ES-I3 (cell line): ENCODE results near the gene IGSF11.
"Not testable (repeated sequence)": the region's sequence is repeated elsewhere in the genome, so short reads cannot be mapped to it uniquely, and the experiment has no call there.

Source experiments
- H3K36me3 ChIP-seq: 2 replicates; pipeline ENCODE4 v1.6.1; 2013; ENCODE audit warnings: mild to moderate bottlenecking, low read length, control low read depth, moderate library complexity; ENCODE audit not compliant: insufficient read depth
- H3K4me1 ChIP-seq: 2 replicates; pipeline ENCODE4 v1.6.1; 2013; ENCODE audit warnings: mild to moderate bottlenecking, control low read depth, low read length; ENCODE audit not compliant: insufficient read depth
- H3K9ac ChIP-seq: 2 replicates; pipeline ENCODE4 v1.6.1; 2013; ENCODE audit warnings: low read depth, mild to moderate bottlenecking, low read length, moderate library complexity
- H3K9me3 ChIP-seq: 2 replicates; pipeline ENCODE4 v1.6.1; 2013; ENCODE audit warnings: mild to moderate bottlenecking, low read length, moderate library complexity; ENCODE audit not compliant: control insufficient read depth, insufficient read depth

The IGSF11 gene

GRCh38 chr3:118907909-118908308 is 126.7 kb downstream of the IGSF11 start:
- H3K9me3 ChIP-seq = no peaks in the 10 kb centered on the region
- no peak overlapping the region for H3K9ac ChIP-seq
- peaks cover 17% of the 10 kb centered on the region for H3K4me1 ChIP-seq
- H3K36me3 ChIP-seq = no peaks in the 10 kb centered on the region

GRCh38 chr3:118900737-118901525 is 133.7 kb downstream of the IGSF11 start:
- Histone ChIP-seq H3K9me3 (no peaks in the 10 kb centered on the region), H3K4me1 (no peaks in the 10 kb centered on the region), H3K36me3 (no peaks in the 10 kb centered on the region), H3K9ac (no peak overlapping the region)

- Histone ChIP-seq H3K9me3 (no peaks in the 10 kb centered on the region), H3K9ac (no peak overlapping the region), H3K4me1 (no peaks in the 10 kb centered on the region), H3K36me3 (no peaks in the 10 kb centered on the region; the same call in 1 of the 2 replicates)
Measured at GRCh38 chr3:118890206-118890605, 144.4 kb downstream of the IGSF11 start.

- no peaks in the 10 kb centered on the region for H3K9me3 ChIP-seq
Measured at GRCh38 chr3:118889691-118890090, 145.0 kb downstream of the IGSF11 start.

DNA sequence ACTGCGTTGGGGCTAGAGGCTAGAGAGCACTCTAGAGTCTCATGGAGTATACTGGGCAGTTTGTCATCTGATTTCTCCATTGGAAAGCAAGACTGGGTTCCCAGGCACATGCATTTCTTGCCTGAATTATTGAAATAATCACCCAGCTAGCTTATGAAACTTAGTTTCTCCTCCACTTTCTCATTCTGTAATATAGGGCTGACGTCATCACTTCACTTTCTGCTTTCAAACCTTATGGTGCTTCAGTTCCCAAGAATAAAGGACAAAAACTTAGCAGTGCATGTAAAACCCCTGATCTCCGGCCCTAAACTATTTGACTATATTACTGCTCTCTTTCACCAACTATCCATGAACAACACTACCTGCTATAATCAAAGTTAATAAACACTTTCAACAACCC is 147.9 kb downstream of the IGSF11 start:
- H3K9me3 ChIP-seq = no peaks in the 10 kb centered on the region
- H3K9ac ChIP-seq = no peak overlapping the region
- no peaks in the 10 kb centered on the region for H3K36me3 ChIP-seq
- no peaks in the 10 kb centered on the region for H3K4me1 ChIP-seq

More at GRCh38 chr3:118889691-118890090, 145.0 kb downstream of the IGSF11 start:
- Histone ChIP-seq H3K9ac (no peak overlapping the region), H3K36me3 (no peaks in the 10 kb centered on the region; the same call in 1 of the 2 replicates), H3K4me1 (no peaks in the 10 kb centered on the region)

DNA sequence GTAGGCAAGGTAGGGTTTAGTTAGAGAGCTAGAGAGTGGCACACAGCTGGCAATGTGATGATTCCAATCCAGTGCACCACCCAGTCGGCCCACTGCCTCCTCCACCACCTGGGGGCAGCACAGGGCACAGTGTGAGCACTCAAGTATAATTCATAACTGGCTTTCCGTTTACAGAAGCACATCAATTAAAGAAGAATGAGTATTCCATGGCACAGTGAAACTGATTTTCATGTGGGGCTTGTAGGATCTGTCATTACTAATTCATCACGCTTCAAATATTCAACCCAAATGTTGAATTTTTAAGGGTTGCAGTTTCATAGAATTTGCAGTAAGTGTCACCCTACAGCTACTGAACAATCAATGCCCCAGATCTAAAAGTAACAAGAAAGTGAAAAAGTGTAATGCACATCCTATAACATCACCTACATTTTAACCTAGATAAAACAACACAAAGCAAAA is 149.9 kb downstream of the IGSF11 start:
- Histone ChIP-seq H3K9ac (no peak overlapping the region), H3K9me3 (no peaks in the 10 kb centered on the region), H3K4me1 (no peaks in the 10 kb centered on the region), H3K36me3 (no peaks in the 10 kb centered on the region)

- Histone ChIP-seq H3K36me3 (no peaks in the 10 kb centered on the region), H3K9me3 (no peaks in the 10 kb centered on the region), H3K9ac (no peak overlapping the region), H3K4me1 (no peaks in the 10 kb centered on the region)
Measured at GRCh38 chr3:118882353-118882947, 152.2 kb downstream of the IGSF11 start.

GRCh38 chr3:118868051-118868450 is 166.6 kb downstream of the IGSF11 start:
- H3K36me3 ChIP-seq = no peaks in the 10 kb centered on the region
- H3K9me3 ChIP-seq = peaks cover 6% of the 10 kb centered on the region; the same call in 1 of the 2 replicates
- no peaks in the 10 kb centered on the region for H3K4me1 ChIP-seq
- H3K9ac ChIP-seq = no peak overlapping the region

DNA sequence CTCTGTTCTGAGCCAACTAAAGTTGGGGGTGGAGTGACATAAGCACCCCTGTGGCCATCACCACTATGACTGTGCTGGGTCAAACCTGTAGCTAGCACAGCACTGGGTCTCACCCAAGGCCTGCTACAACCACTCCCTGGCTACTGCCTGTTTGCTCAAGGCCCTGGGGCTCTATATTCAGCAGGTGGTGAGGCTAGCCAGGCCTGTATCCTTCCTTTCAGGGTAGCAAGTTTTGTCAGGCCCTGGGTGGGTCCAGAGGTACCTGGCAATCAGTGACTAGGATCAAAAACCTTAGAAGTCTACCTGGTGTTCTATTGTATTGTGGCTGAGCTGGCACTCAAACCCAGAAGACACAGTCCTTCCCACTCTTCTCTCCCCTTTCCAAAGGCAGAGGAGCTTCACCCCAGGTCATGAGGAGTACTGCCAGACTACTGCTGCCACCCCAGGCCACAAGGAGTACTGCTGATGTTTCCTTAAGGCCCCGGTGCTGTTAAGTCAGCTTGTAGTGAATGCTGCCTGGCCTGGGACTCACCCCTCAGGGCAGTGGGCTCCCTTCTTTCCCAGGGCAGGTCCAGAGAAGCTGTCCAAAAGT is 170.8 kb downstream of the IGSF11 start:
- Histone ChIP-seq H3K36me3 (no peaks in the 10 kb centered on the region), H3K9ac (no peak overlapping the region), H3K4me1 (no peaks in the 10 kb centered on the region), H3K9me3 (no peaks in the 10 kb centered on the region)

GRCh38 chr3:118859950-118860349 is 174.7 kb downstream of the IGSF11 start:
- no peaks in the 10 kb centered on the region for H3K4me1 ChIP-seq
- H3K9ac ChIP-seq = no peak overlapping the region
- H3K36me3 ChIP-seq = no peaks in the 10 kb centered on the region
- no peaks in the 10 kb centered on the region for H3K9me3 ChIP-seq

GRCh38 chr3:118851466-118852193 is 183.0 kb downstream of the IGSF11 start:
- H3K36me3 ChIP-seq = not testable (repeated sequence)

GRCh38 chr3:118850687-118851086 is 184.0 kb downstream of the IGSF11 start:
- H3K9me3 ChIP-seq = no peaks in the 10 kb centered on the region; the same call in 1 of the 2 replicates
- no peaks in the 10 kb centered on the region for H3K36me3 ChIP-seq
- no peak overlapping the region for H3K9ac ChIP-seq
- H3K4me1 ChIP-seq = no peaks in the 10 kb centered on the region

More at GRCh38 chr3:118851466-118852193, 183.0 kb downstream of the IGSF11 start:
- H3K9ac ChIP-seq, H3K4me1 ChIP-seq, H3K9me3 ChIP-seq: not testable (repeated sequence)
